HepG2 (cell line): Measurements from ENCODE around the gene PACS1. TPM values are rescaled to one million over a fixed set of nuclear protein-coding genes. Genes with fewer than 3 reads are reported as not detected.
A peak's percentile ranks its signal among the peaks of the same experiment; 100 is the strongest.
"Not testable (repeated sequence)": the region's sequence is repeated elsewhere in the genome, so short reads cannot be mapped to it uniquely, and the experiment has no call there.

Source experiments
- ATAC-seq: fragments of 200-7000 bp; cut with Tn5 transposase; 3 replicates; pipeline ENCODE4 v1.9.1; 2020; ENCODE audit warnings: mild to moderate bottlenecking, moderate library complexity
- BruUV-seq: library from RNA; stranded (reverse); fragments of 400-500 nt; replicated peaks from 2 replicates; lab custom pipeline; 2021; lab: Mats Ljungman, UMichigan
- CTCF ChIA-PET: fragments of 300-600 bp; formaldehyde crosslinking; extraction: SDS; loops from one replicate; lab custom pipeline; 2021; ENCODE audit warnings: low total read pairs, inconsistent platforms, low intra/inter-chr PET ratio; lab: Yijun Ruan, JAX
- POLR2A ChIA-PET: fragments of 350-600 bp; sonication (Branson Sonifier 250); formaldehyde crosslinking; loops from one replicate; lab custom pipeline; 2020; ENCODE audit warnings: antibody characterized with exemption, inconsistent platforms; lab: Yijun Ruan, JAX
- DNase-seq: peaks from one replicate; pipeline ENCODE4 v3.0.0-alpha.2; 2015; ENCODE audit warnings: low spot score
- FAIRE-seq: peaks from 3 replicates; lab custom pipeline; 2011; peaks lifted over from hg19 to GRCh38; lab: Jason Lieb, UNC
- H2AFZ ChIP-seq: one replicate; pipeline ENCODE4 v1.6.1; 2011; ENCODE audit warnings: low read length, inconsistent platforms
- H3K27ac ChIP-seq: fragments of 300-600 bp; 3 replicates; pipeline ENCODE4 v1.8.0; 2011; ENCODE audit warnings: mixed run types, mild to moderate bottlenecking, mixed read lengths, low read length, inconsistent platforms; ENCODE audit not compliant: insufficient read depth; ENCODE audit errors: extremely low read length
- H3K27me3 ChIP-seq, 2 experiments: fragments of 200-600 bp in 1 of 2; 2 replicates in 1 of 2; 3 replicates in 1 of 2; pipeline versions ENCODE4 v1.6.0 to v1.8.0; 2011; ENCODE audit warnings: low read length in 2 of 2, mild to moderate bottlenecking in 2 of 2, moderate library complexity in 2 of 2, inconsistent platforms in 1 of 2; ENCODE audit not compliant: insufficient read depth in 2 of 2, control insufficient read depth in 1 of 2
- H3K36me3 ChIP-seq, 2 experiments: fragments of 200-600 bp in 1 of 2; replicated peaks in 1 of 2; 2 replicates in 1 of 2; 3 replicates in 1 of 2; pipeline versions ENCODE4 v1.5.1 to v1.8.0; 2011; ENCODE audit warnings: low read length in 2 of 2, inconsistent platforms in 1 of 2; ENCODE audit not compliant: insufficient read depth in 2 of 2, control insufficient read depth in 1 of 2
- H3K4me1 ChIP-seq: 2 replicates; pipeline ENCODE4 v1.5.1; 2012; ENCODE audit warnings: low read length, inconsistent platforms; ENCODE audit not compliant: insufficient read depth
- H3K4me2 ChIP-seq: 2 replicates; pipeline ENCODE4 v1.6.0; 2011; ENCODE audit warnings: low read depth, low read length, inconsistent platforms
- H3K4me3 ChIP-seq, 3 experiments: fragments of 200-600 bp in 1 of 3; sonication (generic), shearing (Covaris generic) in 1 of 3; replicated peaks in 1 of 3; 2 replicates each; pipeline ENCODE4 v1.5.1; 2011 to 2016; ENCODE audit warnings: low read length in 3 of 3, inconsistent platforms in 2 of 3, low read depth in 2 of 3, mild to moderate bottlenecking in 2 of 3, control low read depth in 1 of 3, mixed read lengths in 1 of 3; ENCODE audit not compliant: insufficient read depth in 1 of 3
- H3K79me2 ChIP-seq: one replicate; pipeline ENCODE4 v1.6.1; 2011; ENCODE audit warnings: low read length, inconsistent platforms; ENCODE audit not compliant: insufficient read depth
- H3K9ac ChIP-seq: 2 replicates; pipeline ENCODE4 v1.6.0; 2011; ENCODE audit warnings: mild to moderate bottlenecking, low read depth, low read length, inconsistent platforms; ENCODE audit not compliant: insufficient read depth
- H3K9me3 ChIP-seq: 2 replicates; pipeline ENCODE4 v1.5.1; 2012; ENCODE audit warnings: mild to moderate bottlenecking, low read length
- H4K20me1 ChIP-seq: 2 replicates; pipeline ENCODE4 v1.6.0; 2011; ENCODE audit warnings: inconsistent platforms, mild to moderate bottlenecking, low read length, moderate library complexity; ENCODE audit not compliant: insufficient read depth
- AHDC1 ChIP-seq: sonication (generic); formaldehyde crosslinking; IDR thresholded peaks from 2 replicates; pipeline ENCODE4 v1.5.1; 2020; ENCODE audit warnings: mild to moderate bottlenecking, missing genetic modification reagents, borderline replicate concordance
- CREBL2 ChIP-seq: sonication (generic); formaldehyde crosslinking; IDR thresholded peaks from 2 replicates; pipeline ENCODE4 v1.8.1; 2023; ENCODE audit warnings: missing genetic modification reagents, mild to moderate bottlenecking, borderline replicate concordance
- CSRNP2 ChIP-seq: sonication (generic); formaldehyde crosslinking; conservative IDR thresholded peaks from 2 replicates; pipeline ENCODE4 v1.8.0; 2022; ENCODE audit warnings: low read depth, missing genetic modification reagents
- GABPB1 ChIP-seq: IDR thresholded peaks from 2 replicates; pipeline ENCODE4 v1.6.1; 2016; ENCODE audit warnings: mild to moderate bottlenecking, missing genetic modification reagents, moderate library complexity, missing compliant biosample characterization
- GFI1 ChIP-seq: sonication (generic); formaldehyde crosslinking; IDR thresholded peaks from 2 replicates; pipeline ENCODE4 v1.5.0; 2020; ENCODE audit warnings: missing genetic modification reagents, mild to moderate bottlenecking, borderline replicate concordance
- NFE2L2 ChIP-seq: fragments of 150-350 bp; IDR thresholded peaks from 2 replicates; pipeline ENCODE4 v1.6.1; 2014; ENCODE audit warnings: low read length
- NR2F6 ChIP-seq, 2 experiments: IDR thresholded peaks; 2 replicates each; pipeline ENCODE4 v1.6.1; 2016; ENCODE audit warnings: antibody characterized with exemption in 1 of 2, mild to moderate bottlenecking in 1 of 2
- SIX1 ChIP-seq: sonication (generic); formaldehyde crosslinking; IDR thresholded peaks from 2 replicates; pipeline ENCODE4 v1.4.0; 2020; ENCODE audit warnings: missing genetic modification reagents, borderline replicate concordance
- ZNF362 ChIP-seq: sonication (generic); formaldehyde crosslinking; IDR thresholded peaks from 2 replicates; pipeline ENCODE4 v1.4.0; 2020; ENCODE audit warnings: missing genetic modification reagents, mild to moderate bottlenecking, borderline replicate concordance
- WGBS: methylation state at CpG from one replicate; pipeline ENCODE4 v1.1.6; 2017; ENCODE audit warnings: low lambda C conversion rate; 5-methylcytosine and 5-hydroxymethylcytosine counted together
- in situ Hi-C: cut with HindIII; loops from 2 replicates; pipeline ENCODE4 v1.10.0; 2017; ENCODE audit warnings: low pct_unique_long_range_greater_than_20kb; ENCODE audit not compliant: extremely low pct_ligation_motif_present
- intact Hi-C: fragments of 100-400 bp; cut with micrococcal nuclease; formaldehyde crosslinking; loops from one replicate; pipeline ENCODE4 v1.10.0; 2022; ENCODE audit not compliant: unreplicated experiment
- polyA plus RNA-seq, 8 experiments: library from polyadenylated mRNA; depleted of rRNA in 3 of 8; stranded (reverse) in 7 of 8; unstranded in 1 of 8; fragments of >200 nt; fragmentation: Illumina TruSeq in 4 of 8; extraction: Trizol in 4 of 8; gene quantifications; 2 replicates each; pipeline versions ENCODE4 v1.2.1 to v1.2.3, GENCODE V29; 2011 to 2016; ENCODE audit warnings: low read depth in 4 of 8, missing spikeins in 1 of 8, mixed read lengths in 1 of 8; ENCODE audit not compliant: insufficient read depth in 1 of 8
- total RNA-seq, 5 experiments: library from RNA; depleted of rRNA; stranded (reverse); fragments of >200 nt; fragmentation: Illumina TruSeq; extraction: Trizol; gene quantifications; 2 replicates each; pipeline ENCODE4 v1.2.3, GENCODE V29; 2016; ENCODE audit warnings: low read depth in 1 of 5

Gene PACS1
- total and polyA plus RNA-seq, 2 of the 13 experiments (the other 11 are each of a cell fraction or from before 2014, with no cell fraction given): 7.6 to 8.6 TPM

- no peak for TF ChIP-seq CREBL2 (CRISPR knock-in tag)
- TF ChIP-seq CSRNP2 (CRISPR knock-in tag): no peak
- TF ChIP-seq GABPB1 (CRISPR knock-in tag): no peak
- TF ChIP-seq NFE2L2: peak; percentile 52; the same call in 1 of the 2 replicates
- TF ChIP-seq GFI1 (CRISPR knock-in tag): no peak
- TF ChIP-seq, all 625 proteins: peak for 7
Measured at GRCh38 chr11:66112601-66113499, 42.8 kb downstream of the PACS1 start (continued).

GRCh38 chr11:66114957-66115356 is 44.9 kb downstream of the PACS1 start:
- WGBS: 61% methylated on average over 3 of the region's 3 CpGs
- CTCF ChIA-PET; H3K79me2 ChIP-seq; ATAC-seq; BruUV-seq; DNase-seq; H2AFZ ChIP-seq; in situ Hi-C loops; H3K9me3 ChIP-seq; H3K4me3 ChIP-seq; H4K20me1 ChIP-seq; H3K27me3 ChIP-seq; FAIRE-seq; H3K36me3 ChIP-seq; TF ChIP-seq NR2F6 (IDR thresholded peaks at IDR 0.05): not testable (repeated sequence)
- intact Hi-C loops: loop anchor here (5.0 kb wide), 1 partner anchor 43 kb away; the partner anchor contains the start of gene PACS1
- Histone ChIP-seq H3K9ac (peak overlapping the region; percentile 37; the same call in 1 of the 2 replicates), H3K27ac (peak overlapping the region; percentile 64), H3K4me1 (peaks cover 82% of the 10 kb centered on the region), H3K4me2 (peak overlapping the region; percentile 72)
- POLR2A ChIA-PET: interaction anchor here (0.7 to 1.8 kb wide), 3 partner anchors 14 to 44 kb away, joined by 3 to 4 read pairs (median 3); no protein-coding TSS in a partner anchor
- TF ChIP-seq SIX1 (CRISPR knock-in tag) (peak; percentile 29; the same call in 1 of the 2 replicates), NR2F6 (CRISPR knock-in tag; IDR thresholded peaks at IDR 0.05) (0 out of 2 replicates have a peak, but pooled peaks have one; percentile 9), AHDC1 (0 out of 2 replicates have a peak, but pooled peaks have one; percentile 17), ZNF362 (CRISPR knock-in tag) (peak; percentile 72; the same call in 1 of the 2 replicates)
